C4-2B (cell line): ENCODE results near the gene M1AP.

Experiments
- ZFX ChIP-seq: fragments of 450-650 bp; IDR thresholded peaks from 2 replicates; pipeline ENCODE4 v1.6.1; 2017
- TF ChIP-seq, protein P1 (sequence below): fragments of 450-650 bp; conservative IDR thresholded peaks from 2 replicates; pipeline ENCODE4 v1.5.1; 2017; ENCODE audit warnings: mild to moderate bottlenecking

DNA sequence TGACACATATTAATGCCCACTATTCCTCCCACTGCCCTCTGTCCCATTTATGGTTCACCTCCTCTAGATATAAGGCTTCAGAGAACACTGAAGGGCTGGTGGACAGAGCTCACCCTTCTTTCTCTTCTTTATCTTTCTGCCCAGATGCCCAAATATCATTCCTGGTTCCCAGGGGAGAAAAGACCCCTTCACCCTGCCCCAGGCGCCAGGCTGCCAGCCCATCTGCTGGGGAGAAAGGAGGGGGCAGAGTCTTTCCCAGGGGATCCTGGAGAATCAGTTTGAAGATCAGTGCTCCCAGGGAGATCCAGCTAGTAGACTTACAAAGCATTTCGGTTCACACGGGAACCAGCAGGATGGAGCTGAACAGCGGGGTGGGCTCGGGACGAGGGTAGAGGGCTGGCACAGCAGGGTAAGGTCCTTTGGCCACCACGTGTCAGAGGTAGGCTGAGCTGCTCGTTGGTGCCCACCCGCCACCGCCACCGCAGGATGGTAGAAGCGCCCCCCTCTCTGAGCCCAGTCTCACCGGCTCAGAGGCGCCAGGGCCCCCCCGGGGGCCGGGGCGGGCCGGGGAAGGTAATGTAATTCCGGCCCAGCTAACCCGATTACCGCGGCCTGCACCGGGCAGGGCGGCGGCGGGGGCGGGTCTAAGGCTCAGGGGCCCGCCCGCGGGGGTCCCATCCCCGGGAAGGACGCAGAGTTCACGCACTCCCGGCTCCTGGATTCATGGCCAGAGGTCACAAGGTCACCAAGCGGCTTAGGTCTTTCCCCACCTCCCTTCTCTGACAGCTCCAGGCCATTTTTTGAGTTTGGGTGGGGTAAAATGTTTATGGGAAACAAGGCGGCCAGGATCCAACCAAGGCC lies 135.2 kb downstream of the M1AP start:
- TF ChIP-seq, protein P1, sequence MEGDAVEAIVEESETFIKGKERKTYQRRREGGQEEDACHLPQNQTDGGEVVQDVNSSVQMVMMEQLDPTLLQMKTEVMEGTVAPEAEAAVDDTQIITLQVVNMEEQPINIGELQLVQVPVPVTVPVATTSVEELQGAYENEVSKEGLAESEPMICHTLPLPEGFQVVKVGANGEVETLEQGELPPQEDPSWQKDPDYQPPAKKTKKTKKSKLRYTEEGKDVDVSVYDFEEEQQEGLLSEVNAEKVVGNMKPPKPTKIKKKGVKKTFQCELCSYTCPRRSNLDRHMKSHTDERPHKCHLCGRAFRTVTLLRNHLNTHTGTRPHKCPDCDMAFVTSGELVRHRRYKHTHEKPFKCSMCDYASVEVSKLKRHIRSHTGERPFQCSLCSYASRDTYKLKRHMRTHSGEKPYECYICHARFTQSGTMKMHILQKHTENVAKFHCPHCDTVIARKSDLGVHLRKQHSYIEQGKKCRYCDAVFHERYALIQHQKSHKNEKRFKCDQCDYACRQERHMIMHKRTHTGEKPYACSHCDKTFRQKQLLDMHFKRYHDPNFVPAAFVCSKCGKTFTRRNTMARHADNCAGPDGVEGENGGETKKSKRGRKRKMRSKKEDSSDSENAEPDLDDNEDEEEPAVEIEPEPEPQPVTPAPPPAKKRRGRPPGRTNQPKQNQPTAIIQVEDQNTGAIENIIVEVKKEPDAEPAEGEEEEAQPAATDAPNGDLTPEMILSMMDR, result no peak
- TF ChIP-seq ZFX, result no peak
